Effector memory CD4-positive, alpha-beta T cell (primary cell): ENCODE results near the gene FAM227A.
A peak's percentile ranks its signal among the peaks of the same experiment; 100 is the strongest.

Experiments used
- DNase-seq, 3 donors: peaks; one replicate each; pipeline ENCODE4 v3.0.0-alpha.2; 2020
- H3K27ac ChIP-seq: 2 replicates; pipeline ENCODE4 v1.7.0; 2013; ENCODE audit warnings: mild to moderate bottlenecking, low read length, moderate library complexity; ENCODE audit not compliant: insufficient read depth, poor library complexity, severe bottlenecking
- H3K27me3 ChIP-seq: replicated peaks from 2 replicates; pipeline ENCODE4 v1.7.0; 2013; ENCODE audit warnings: mild to moderate bottlenecking, low read length; ENCODE audit not compliant: insufficient read depth, control insufficient read depth, poor library complexity, severe bottlenecking
- H3K36me3 ChIP-seq: 2 replicates; pipeline ENCODE4 v1.7.0; 2013; ENCODE audit warnings: mild to moderate bottlenecking, low read length, moderate library complexity; ENCODE audit not compliant: control insufficient read depth, insufficient read depth
- H3K4me1 ChIP-seq: 2 replicates; pipeline ENCODE4 v1.7.0; 2013; ENCODE audit warnings: low read length, mild to moderate bottlenecking; ENCODE audit not compliant: control insufficient read depth, insufficient read depth, poor library complexity, severe bottlenecking
- H3K4me3 ChIP-seq: 2 replicates; pipeline ENCODE4 v1.7.0; 2013; ENCODE audit warnings: low read length, low read depth, mild to moderate bottlenecking; ENCODE audit not compliant: insufficient read depth, poor library complexity, severe bottlenecking
- H3K9me3 ChIP-seq: 2 replicates; pipeline ENCODE4 v1.7.0; 2013; ENCODE audit warnings: mild to moderate bottlenecking, low read length, moderate library complexity; ENCODE audit not compliant: control insufficient read depth
- total RNA-seq, 3 donors: gene quantifications; one replicate each; lab custom pipeline; 2026; lab: John Stamatoyannopoulos, UW

Gene FAM227A
- total RNA-seq = 0.17 to 0.61 (median 0.19) reads per million in 3 donors

GRCh38 chr22:38656256-38657044 is at the start of gene FAM227A, which contains the start of gene CBY1:
FAM227A (minus strand) TSS chr22:38656392; CDS start chr22:38650168, 6,224 bp downstream.
CBY1 (plus strand) TSS chr22:38656638; CDS start chr22:38668055, 11,417 bp downstream.
- peak; percentile 73 to 81 (median 78) for DNase-seq
- Histone ChIP-seq H3K4me1 (peaks cover 14% of the 10 kb centered on the region), H3K27ac (peak within 1 kb of the TSS; percentile 96), H3K9me3 (no peaks in the 10 kb centered on the region), H3K36me3 (no peaks in the 10 kb centered on the region), H3K4me3 (peak within 1 kb of the TSS; percentile 84), H3K27me3 (no peaks in the 10 kb centered on the region)

GRCh38 chr22:38705235-38706100 is 49.3 kb upstream of the FAM227A start, which contains the start of gene GTPBP1:
GTPBP1 (plus strand) TSS chr22:38705944; CDS start chr22:38705956, 12 bp downstream.
- Histone ChIP-seq H3K4me3 (peak within 1 kb of the TSS; percentile 95), H3K27me3 (no peaks in the 10 kb centered on the region), H3K4me1 (peaks cover 31% of the 10 kb centered on the region), H3K27ac (peak within 1 kb of the TSS; percentile 91), H3K9me3 (no peaks in the 10 kb centered on the region), H3K36me3 (no peaks in the 10 kb centered on the region)
- DNase-seq = peak; percentile 97 to 98 (median 98)

GRCh38 chr22:38704654-38705234 is 48.6 kb upstream of the FAM227A start:
- Histone ChIP-seq H3K27ac (peak overlapping the region; percentile 60), H3K4me3 (peak overlapping the region; percentile 24), H3K27me3 (no peaks in the 10 kb centered on the region), H3K4me1 (peaks cover 34% of the 10 kb centered on the region), H3K36me3 (no peaks in the 10 kb centered on the region), H3K9me3 (no peaks in the 10 kb centered on the region)
- no peak for DNase-seq

GRCh38 chr22:38700789-38701628 is 44.8 kb upstream of the FAM227A start, which contains the start of gene JOSD1:
JOSD1 (minus strand) TSS chr22:38700943; CDS start chr22:38699987, 956 bp downstream.
- DNase-seq = peak; percentile 96 to 99 (median 98)
- no peaks in the 10 kb centered on the region for H3K27me3 ChIP-seq
- no peaks in the 10 kb centered on the region for H3K36me3 ChIP-seq
- peak within 1 kb of the TSS; percentile 98 for H3K27ac ChIP-seq
- no peaks in the 10 kb centered on the region for H3K9me3 ChIP-seq
- peak within 1 kb of the TSS; percentile 83 for H3K4me3 ChIP-seq
- peaks cover 45% of the 10 kb centered on the region for H3K4me1 ChIP-seq

- Histone ChIP-seq H3K4me3 (peak overlapping the region; percentile 71), H3K9me3 (no peaks in the 10 kb centered on the region), H3K27ac (peak overlapping the region; percentile 98), H3K36me3 (no peaks in the 10 kb centered on the region), H3K27me3 (no peaks in the 10 kb centered on the region), H3K4me1 (peaks cover 45% of the 10 kb centered on the region)
- peak in 1 of 3 donors; percentile 12 for DNase-seq
Measured at GRCh38 chr22:38700270-38700788, 44.1 kb upstream of the FAM227A start.

- Histone ChIP-seq H3K27me3 (no peaks in the 10 kb centered on the region), H3K9me3 (no peaks in the 10 kb centered on the region), H3K4me1 (peaks cover 41% of the 10 kb centered on the region), H3K27ac (peak overlapping the region; percentile 98), H3K36me3 (no peaks in the 10 kb centered on the region), H3K4me3 (peak overlapping the region; percentile 71)
- DNase-seq = no peak
Measured at GRCh38 chr22:38699784-38700183, 43.6 kb upstream of the FAM227A start.

GRCh38 chr22:38699143-38699542 is 43.0 kb upstream of the FAM227A start:
- Histone ChIP-seq H3K4me3 (peak overlapping the region; percentile 71), H3K27ac (peak overlapping the region; percentile 98), H3K36me3 (no peaks in the 10 kb centered on the region), H3K4me1 (peaks cover 37% of the 10 kb centered on the region), H3K27me3 (no peaks in the 10 kb centered on the region), H3K9me3 (no peaks in the 10 kb centered on the region)
- no peak for DNase-seq

GRCh38 chr22:38698407-38699094 is 42.4 kb upstream of the FAM227A start:
- Histone ChIP-seq H3K27me3 (no peaks in the 10 kb centered on the region), H3K36me3 (no peaks in the 10 kb centered on the region), H3K4me3 (no peak overlapping the region), H3K4me1 (peaks cover 37% of the 10 kb centered on the region), H3K9me3 (no peaks in the 10 kb centered on the region), H3K27ac (peak overlapping the region; percentile 98)
- no peak for DNase-seq
